Neuronal stem cell (in vitro differentiated cells): ENCODE measurements around the gene KANSL1.

Experiments
- DNase-seq: peaks from one replicate; pipeline ENCODE4 v3.0.0-alpha.2; 2013; ENCODE audit warnings: low spot score
- H2AFZ ChIP-seq: one replicate; pipeline ENCODE4 v1.6.1; 2013; ENCODE audit warnings: mild to moderate bottlenecking, low read length, inconsistent platforms
- H2AK5ac ChIP-seq: 2 replicates; pipeline ENCODE4 v1.6.1; 2013; ENCODE audit warnings: low read depth, mild to moderate bottlenecking, inconsistent platforms, low read length, moderate library complexity, mixed read lengths
- H2BK120ac ChIP-seq: 2 replicates; pipeline ENCODE4 v1.6.1; 2013; ENCODE audit warnings: low read depth, mild to moderate bottlenecking, inconsistent platforms, low read length, moderate library complexity, mixed read lengths
- H2BK12ac ChIP-seq: one replicate; pipeline ENCODE4 v1.6.1; 2013; ENCODE audit warnings: low read length, inconsistent platforms
- H2BK15ac ChIP-seq: 2 replicates; pipeline ENCODE4 v1.6.1; 2013; ENCODE audit warnings: mild to moderate bottlenecking, low read length, inconsistent platforms, mixed read lengths
- H2BK5ac ChIP-seq: one replicate; pipeline ENCODE4 v1.6.1; 2013; ENCODE audit warnings: inconsistent platforms, mild to moderate bottlenecking, low read length, moderate library complexity
- H3K14ac ChIP-seq: one replicate; pipeline ENCODE4 v1.6.1; 2013; ENCODE audit warnings: low read length, inconsistent platforms
- H3K18ac ChIP-seq: 2 replicates; pipeline ENCODE4 v1.6.1; 2013; ENCODE audit warnings: low read length, inconsistent platforms
- H3K23ac ChIP-seq: 2 replicates; pipeline ENCODE4 v1.6.1; 2013; ENCODE audit warnings: low read depth, mild to moderate bottlenecking, mixed read lengths, low read length, inconsistent platforms; ENCODE audit not compliant: poor library complexity
- H3K27ac ChIP-seq: replicated peaks from 3 replicates; pipeline ENCODE4 v1.5.1; 2013; ENCODE audit warnings: low read length, inconsistent platforms
- H3K27me3 ChIP-seq, 3 experiments: 2 replicates each; pipeline ENCODE4 v1.6.1; 2013; ENCODE audit warnings: low read length in 3 of 3, mild to moderate bottlenecking in 2 of 3, inconsistent platforms in 1 of 3, low read depth in 1 of 3, mixed read lengths in 1 of 3, moderate library complexity in 1 of 3; ENCODE audit not compliant: control insufficient read depth in 3 of 3, insufficient read depth in 3 of 3
- H3K36me3 ChIP-seq, 2 donors: replicated peaks in 1 of 2; 2 replicates each; pipeline ENCODE4 v1.6.1; 2013; ENCODE audit warnings: low read length in 2 of 2; ENCODE audit not compliant: control insufficient read depth in 2 of 2, insufficient read depth in 2 of 2
- H3K4ac ChIP-seq: 2 replicates; pipeline ENCODE4 v1.6.1; 2013; ENCODE audit warnings: inconsistent platforms, mild to moderate bottlenecking, low read length, moderate library complexity
- H3K4me1 ChIP-seq, 2 donors: 1 replicate in 1 of 2; 2 replicates in 1 of 2; pipeline ENCODE4 v1.6.1; 2013; ENCODE audit warnings: low read length in 2 of 2, low read depth in 1 of 2; ENCODE audit not compliant: control insufficient read depth in 2 of 2, insufficient read depth in 1 of 2
- H3K4me2 ChIP-seq: one replicate; pipeline ENCODE4 v1.6.1; 2013; ENCODE audit warnings: mild to moderate bottlenecking, low read length, inconsistent platforms; ENCODE audit not compliant: insufficient read depth, poor library complexity, severe bottlenecking
- H3K4me3 ChIP-seq, 2 donors: 2 replicates each; pipeline ENCODE4 v1.5.1; 2013; ENCODE audit warnings: low read length in 2 of 2, mild to moderate bottlenecking in 2 of 2, inconsistent platforms in 1 of 2, moderate library complexity in 1 of 2
- H3K79me1 ChIP-seq: one replicate; pipeline ENCODE4 v1.6.1; 2013; ENCODE audit warnings: low read depth, mild to moderate bottlenecking, inconsistent platforms, low read length, moderate library complexity
- H3K9ac ChIP-seq: one replicate; pipeline ENCODE4 v1.6.1; 2013; ENCODE audit warnings: mild to moderate bottlenecking, low read depth, low read length, inconsistent platforms; ENCODE audit not compliant: poor library complexity
- H3K9me3 ChIP-seq, 2 donors: replicated peaks in 1 of 2; 2 replicates each; pipeline versions ENCODE3 to v1.6.1; 2013; ENCODE audit warnings: low read length in 2 of 2, mild to moderate bottlenecking in 2 of 2, inconsistent platforms in 1 of 2, low read depth in 1 of 2, mixed read lengths in 1 of 2, moderate library complexity in 1 of 2; ENCODE audit not compliant: control insufficient read depth in 2 of 2, insufficient read depth in 1 of 2
- H4K8ac ChIP-seq: one replicate; pipeline ENCODE4 v1.6.1; 2013; ENCODE audit warnings: low read depth, mild to moderate bottlenecking, inconsistent platforms, low read length, moderate library complexity
- H4K91ac ChIP-seq: one replicate; pipeline ENCODE4 v1.6.1; 2013; ENCODE audit warnings: low read length, low read depth, mild to moderate bottlenecking, inconsistent platforms; ENCODE audit not compliant: poor library complexity
- WGBS, 2 donors: extraction: QIAGEN DNeasy Blood & Tissue Kit; methylation state at CpG; one replicate each; pipeline ENCODE4 v1.1.7; 2013; ENCODE audit warnings: missing lambda C conversion rate in 2 of 2, mixed read lengths in 1 of 2; ENCODE audit not compliant: insufficient read length in 2 of 2, insufficient replicate concordance in 1 of 2; ENCODE audit errors: extremely low coverage in 2 of 2; 5-methylcytosine and 5-hydroxymethylcytosine counted together

Gene KANSL1

DNA sequence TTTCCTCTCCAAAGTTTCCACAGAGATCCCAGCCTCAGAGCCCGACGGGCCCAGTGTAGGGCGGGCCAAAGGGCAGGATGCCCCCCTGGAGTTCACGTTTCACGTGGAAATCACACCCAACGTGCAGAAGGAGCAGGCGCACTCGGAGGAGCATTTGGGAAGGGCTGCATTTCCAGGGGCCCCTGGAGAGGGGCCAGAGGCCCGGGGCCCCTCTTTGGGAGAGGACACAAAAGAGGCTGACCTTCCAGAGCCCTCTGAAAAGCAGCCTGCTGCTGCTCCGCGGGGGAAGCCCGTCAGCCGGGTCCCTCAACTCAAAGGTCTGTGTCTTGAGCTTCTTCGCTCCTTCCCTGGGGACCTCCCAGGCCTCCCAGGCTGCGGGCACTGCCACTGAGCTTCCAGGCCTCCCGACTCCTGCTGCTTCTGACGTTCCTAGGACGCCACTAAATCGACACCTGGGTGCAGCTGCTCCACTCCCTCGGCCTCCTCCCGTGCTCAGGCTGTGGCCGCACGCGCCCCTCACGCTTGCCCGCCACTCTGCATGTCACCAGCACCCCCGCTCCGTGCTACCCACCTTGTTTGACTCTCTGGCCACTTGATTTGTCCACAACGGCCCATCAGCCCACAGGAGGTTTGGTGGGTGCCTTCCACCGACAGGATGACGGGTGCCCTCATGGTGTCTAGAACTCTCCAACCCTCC lies 209.5 kb downstream of the KANSL1 start:
- no peak overlapping the region for H3K4ac ChIP-seq
- no peak overlapping the region for H3K27ac ChIP-seq
- H3K36me3 ChIP-seq = no peaks in the 10 kb centered on the region
- no peak overlapping the region for H4K8ac ChIP-seq
- H3K18ac ChIP-seq = peak overlapping the region; percentile 16
- H2BK12ac ChIP-seq = no peak overlapping the region
- H2AK5ac ChIP-seq = peak overlapping the region; percentile 5
- H3K79me1 ChIP-seq = no peaks in the 10 kb centered on the region
- H3K14ac ChIP-seq = no peak overlapping the region
- H2BK5ac ChIP-seq = no peak overlapping the region
- H3K9ac ChIP-seq = no peak overlapping the region
- peak overlapping the region; percentile 19 for H4K91ac ChIP-seq
- peaks cover 0 to 7% of the 10 kb centered on the region in 2 donors for H3K4me1 ChIP-seq
- H3K23ac ChIP-seq = peak overlapping the region; percentile 2
- DNase-seq = no peak
- H3K27me3 ChIP-seq = peaks cover 0 to 8% (median 0%) of the 10 kb centered on the region in 3 experiments
- H2BK15ac ChIP-seq = no peak overlapping the region
- no peak overlapping the region for H2AFZ ChIP-seq
- H2BK120ac ChIP-seq = no peak overlapping the region
- no peaks in the 10 kb centered on the region for H3K9me3 ChIP-seq
- H3K4me2 ChIP-seq = no peak overlapping the region
- WGBS, 2 donors = no CpG with 5 or more reads among the region's 31 CpGs
- no peak overlapping the region for H3K4me3 ChIP-seq

DNA sequence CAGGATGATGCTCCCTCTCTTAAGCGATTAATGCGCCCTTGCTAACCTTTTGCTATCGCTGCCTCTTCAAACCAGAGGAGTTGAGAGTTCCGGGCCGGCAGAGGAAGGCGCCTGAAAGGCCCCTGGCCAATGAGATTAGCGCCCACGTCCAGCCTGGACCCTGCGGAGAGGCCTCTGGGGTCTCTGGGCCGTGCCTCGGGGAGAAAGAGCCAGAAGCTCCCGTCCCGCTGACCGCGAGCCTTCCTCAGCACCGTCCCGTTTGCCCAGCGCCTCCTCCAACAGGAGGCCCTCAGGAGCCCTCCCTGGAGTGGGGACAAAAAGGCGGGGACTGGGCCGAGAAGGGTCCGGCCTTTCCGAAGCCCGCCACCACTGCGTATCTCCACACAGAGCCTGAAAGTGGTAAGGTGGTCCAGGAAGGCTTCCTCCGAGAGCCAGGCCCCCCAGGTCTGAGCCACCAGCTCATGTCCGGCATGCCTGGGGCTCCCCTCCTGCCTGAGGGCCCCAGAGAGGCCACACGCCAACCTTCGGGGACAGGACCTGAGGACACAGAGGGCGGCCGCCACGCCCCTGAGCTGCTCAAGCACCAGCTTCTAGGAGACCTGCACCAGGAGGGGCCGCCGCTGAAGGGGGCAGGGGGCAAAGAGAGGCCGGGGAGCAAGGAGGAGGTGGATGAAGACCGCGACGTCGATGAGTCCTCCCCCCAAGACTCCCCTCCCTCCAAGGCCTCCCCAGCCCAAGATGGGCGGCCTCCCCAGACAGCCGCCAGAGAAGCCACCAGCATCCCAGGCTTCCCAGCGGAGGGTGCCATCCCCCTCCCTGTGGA lies 210.2 kb downstream of the KANSL1 start:
- H4K91ac ChIP-seq = no peak overlapping the region
- H3K27me3 ChIP-seq = peaks cover 0 to 10% (median 0%) of the 10 kb centered on the region in 3 experiments
- no peak overlapping the region for H2AFZ ChIP-seq
- no peaks in the 10 kb centered on the region for H3K79me1 ChIP-seq
- peak overlapping the region; percentile 73 for H3K18ac ChIP-seq
- H3K23ac ChIP-seq = peak overlapping the region; percentile 32
- no peak overlapping the region for H2BK12ac ChIP-seq
- H2BK15ac ChIP-seq = no peak overlapping the region
- no peak overlapping the region for H3K27ac ChIP-seq
- H4K8ac ChIP-seq = peak overlapping the region; percentile 21
- no peak overlapping the region for H3K4me3 ChIP-seq
- H3K4ac ChIP-seq = no peak overlapping the region
- H2BK5ac ChIP-seq = no peak overlapping the region
- H2AK5ac ChIP-seq = no peak overlapping the region
- peaks cover 0 to 7% of the 10 kb centered on the region in 2 donors for H3K4me1 ChIP-seq
- H3K14ac ChIP-seq = peak overlapping the region; percentile 65
- no CpG with 5 or more reads among the region's 41 CpGs for WGBS, 2 donors
- no peak overlapping the region for H3K9ac ChIP-seq
- no peak overlapping the region for H3K4me2 ChIP-seq
- peak overlapping the region; percentile 61 for H2BK120ac ChIP-seq
- DNase-seq = no peak
- no peaks in the 10 kb centered on the region for H3K36me3 ChIP-seq
- H3K9me3 ChIP-seq = no peaks in the 10 kb centered on the region

DNA sequence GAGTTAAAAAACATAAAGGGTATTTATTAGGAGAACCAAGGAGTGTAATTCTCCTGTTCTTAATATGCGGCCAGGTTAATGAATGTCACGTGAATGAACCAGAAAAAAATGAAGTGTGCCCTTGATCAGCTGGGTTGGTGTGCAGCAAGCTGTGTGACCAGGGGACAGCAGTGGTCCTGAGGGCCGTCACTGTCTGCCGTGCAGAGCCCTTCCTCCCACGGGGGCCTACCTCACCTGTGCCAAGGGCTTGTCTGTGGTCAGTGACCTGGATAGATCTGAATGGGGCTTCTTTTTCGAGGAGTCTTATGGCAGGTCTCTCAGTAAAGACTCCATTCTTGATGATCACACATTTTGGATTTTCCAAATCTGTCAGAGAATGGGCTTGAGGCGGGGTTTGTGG lies 211.9 kb downstream of the KANSL1 start:
- Histone ChIP-seq H4K8ac (no peak overlapping the region), H3K14ac (no peak overlapping the region), H2AFZ (no peak overlapping the region), H3K4me2 (no peak overlapping the region), H3K9me3 (no peaks in the 10 kb centered on the region), H2BK15ac (no peak overlapping the region), H3K18ac (no peak overlapping the region), H3K36me3 (no peaks in the 10 kb centered on the region), H3K23ac (no peak overlapping the region), H2AK5ac (no peak overlapping the region), H3K27ac (no peak overlapping the region), H2BK12ac (no peak overlapping the region), H3K9ac (no peak overlapping the region), H3K4ac (no peak overlapping the region), H2BK5ac (no peak overlapping the region), H3K27me3 (peaks cover 0 to 16% (median 0%) of the 10 kb centered on the region in 3 experiments), H4K91ac (no peak overlapping the region), H2BK120ac (no peak overlapping the region), H3K4me3 (no peak overlapping the region), H3K4me1 (peaks cover 0 to 10% of the 10 kb centered on the region in 2 donors), H3K79me1 (no peaks in the 10 kb centered on the region)
- WGBS, 2 donors = no CpG with 5 or more reads among the region's 7 CpGs
- DNase-seq = no peak

DNA sequence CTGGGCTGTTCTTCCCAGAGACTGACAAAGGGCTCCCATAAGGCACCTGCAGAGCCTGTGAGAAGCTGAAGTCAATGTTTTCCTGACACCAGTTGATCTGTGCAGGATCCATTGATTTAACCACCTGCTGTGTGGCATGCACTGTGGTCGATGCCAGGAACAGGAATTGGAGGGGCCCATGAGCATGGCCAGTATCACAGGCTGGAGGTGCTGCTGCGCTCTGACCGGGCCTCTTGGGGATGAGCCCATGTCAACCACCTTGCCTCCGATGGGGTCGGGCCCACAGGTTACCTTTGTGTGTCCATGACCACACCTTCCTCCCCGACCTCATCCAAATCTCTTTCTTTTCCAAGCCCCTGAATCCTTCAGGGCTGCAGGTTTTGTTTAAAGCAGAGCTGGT lies 212.4 kb downstream of the KANSL1 start:
- Histone ChIP-seq H3K9me3 (no peaks in the 10 kb centered on the region), H2BK5ac (no peak overlapping the region), H3K18ac (peak overlapping the region; percentile 57), H3K4me1 (peaks cover 0 to 10% of the 10 kb centered on the region in 2 donors), H2AFZ (no peak overlapping the region), H3K4ac (no peak overlapping the region), H2AK5ac (no peak overlapping the region), H2BK120ac (no peak overlapping the region), H3K27ac (no peak overlapping the region), H3K14ac (no peak overlapping the region), H3K4me3 (no peak overlapping the region), H4K91ac (no peak overlapping the region), H4K8ac (no peak overlapping the region), H3K23ac (no peak overlapping the region), H2BK12ac (no peak overlapping the region), H3K4me2 (no peak overlapping the region), H3K9ac (no peak overlapping the region), H3K27me3 (peaks cover 0 to 18% (median 0%) of the 10 kb centered on the region in 3 experiments), H2BK15ac (no peak overlapping the region), H3K36me3 (no peaks in the 10 kb centered on the region), H3K79me1 (no peaks in the 10 kb centered on the region)
- no CpG with 5 or more reads among the region's 6 CpGs for WGBS, 2 donors
- no peak for DNase-seq
